ENCODE results near the gene ACTR1B.
"Not testable (repeated sequence)": the region's sequence is repeated elsewhere in the genome, so short reads cannot be mapped to it uniquely, and the experiment has no call there.

DNA sequence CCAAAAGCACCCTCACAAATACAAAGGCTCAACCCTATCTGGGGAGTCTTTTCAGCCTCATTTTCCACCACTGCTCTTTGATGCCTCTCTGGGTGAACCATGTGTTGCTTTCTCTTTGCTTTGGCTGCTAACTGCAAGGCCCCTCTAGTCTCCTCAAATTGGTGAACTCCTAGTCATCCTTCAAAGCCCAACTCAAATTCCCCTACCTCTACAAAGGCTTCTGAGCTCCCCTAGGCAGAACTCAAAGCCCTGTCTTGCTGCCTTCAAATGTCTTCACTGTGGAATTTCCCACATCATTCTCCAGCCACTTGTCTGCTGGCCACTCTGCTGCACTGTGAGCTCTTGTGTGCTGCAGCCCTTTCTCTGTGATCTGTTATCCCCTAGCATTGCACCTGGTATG is 40.9 kb downstream of the ACTR1B start:
- TF ChIP-seq, protein P1, sequence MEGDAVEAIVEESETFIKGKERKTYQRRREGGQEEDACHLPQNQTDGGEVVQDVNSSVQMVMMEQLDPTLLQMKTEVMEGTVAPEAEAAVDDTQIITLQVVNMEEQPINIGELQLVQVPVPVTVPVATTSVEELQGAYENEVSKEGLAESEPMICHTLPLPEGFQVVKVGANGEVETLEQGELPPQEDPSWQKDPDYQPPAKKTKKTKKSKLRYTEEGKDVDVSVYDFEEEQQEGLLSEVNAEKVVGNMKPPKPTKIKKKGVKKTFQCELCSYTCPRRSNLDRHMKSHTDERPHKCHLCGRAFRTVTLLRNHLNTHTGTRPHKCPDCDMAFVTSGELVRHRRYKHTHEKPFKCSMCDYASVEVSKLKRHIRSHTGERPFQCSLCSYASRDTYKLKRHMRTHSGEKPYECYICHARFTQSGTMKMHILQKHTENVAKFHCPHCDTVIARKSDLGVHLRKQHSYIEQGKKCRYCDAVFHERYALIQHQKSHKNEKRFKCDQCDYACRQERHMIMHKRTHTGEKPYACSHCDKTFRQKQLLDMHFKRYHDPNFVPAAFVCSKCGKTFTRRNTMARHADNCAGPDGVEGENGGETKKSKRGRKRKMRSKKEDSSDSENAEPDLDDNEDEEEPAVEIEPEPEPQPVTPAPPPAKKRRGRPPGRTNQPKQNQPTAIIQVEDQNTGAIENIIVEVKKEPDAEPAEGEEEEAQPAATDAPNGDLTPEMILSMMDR (IDR thresholded peaks at IDR 0.05; ENCODE audit: insufficient read depth, low read length, poor library complexity, severe bottlenecking) = not testable (repeated sequence)
- TF ChIP-seq EZH2phosphoT487 (conservative IDR thresholded peaks at IDR 0.05; ENCODE audit: low read length) = not testable (repeated sequence)

All from SU-DHL-6 (cell line).